ENCODE data around the gene ARFGAP3. TPM values are rescaled to one million over a fixed set of nuclear protein-coding genes. Genes with fewer than 3 reads are reported as not detected.

Gene ARFGAP3
- total RNA-seq, 4 donors from 2014 or later = 36.9 to 78.6 (median 52.0) TPM

GRCh38 chr22:42769238-42769573 is 87.9 kb downstream of the ARFGAP3 start:
- no peak for DNase-seq (ENCODE audit: low spot score in 2 of 2)
- TF ChIP-seq EP300 (IDR thresholded peaks at IDR 0.05) (no peak), POLR2A (IDR thresholded peaks at IDR 0.05) (no peak), CTCF (IDR thresholded peaks at IDR 0.05) (no peak)
- WGBS, 2 donors = 83 to 86% methylated on average over 10 to 11 of the region's 11 CpGs
- Histone ChIP-seq H3K36me3 (no peaks in the 10 kb centered on the region), H3K9me3 (no peaks in the 10 kb centered on the region), H3K4me3 (no peak overlapping the region), H3K27me3 (no peaks in the 10 kb centered on the region), H3K4me1 (peaks cover 0 to 22% (median 10%) of the 10 kb centered on the region in 4 donors), H3K27ac (peak overlapping the region in 1 of 4 donors; percentile 33)

GRCh38 chr22:42768385-42769035 is 88.6 kb downstream of the ARFGAP3 start:
- Histone ChIP-seq H3K27me3 (no peaks in the 10 kb centered on the region), H3K4me1 (peaks cover 0 to 22% (median 10%) of the 10 kb centered on the region in 4 donors), H3K9me3 (no peaks in the 10 kb centered on the region), H3K27ac (no peak overlapping the region), H3K36me3 (no peaks in the 10 kb centered on the region), H3K4me3 (no peak overlapping the region)
- TF ChIP-seq POLR2A (IDR thresholded peaks at IDR 0.05) (no peak), CTCF (IDR thresholded peaks at IDR 0.05) (no peak), EP300 (IDR thresholded peaks at IDR 0.05) (no peak)
- DNase-seq (ENCODE audit: low spot score in 2 of 2) = no peak
- 71 to 85% methylated on average over 11 to 17 of the region's 22 CpGs for WGBS, 2 donors

GRCh38 chr22:42766860-42767259 is 90.2 kb downstream of the ARFGAP3 start:
- H3K27me3 ChIP-seq = no peaks in the 10 kb centered on the region
- no peak for DNase-seq (ENCODE audit: low spot score in 2 of 2)
- H3K4me3 ChIP-seq = no peak overlapping the region
- no peak for TF ChIP-seq CTCF (IDR thresholded peaks at IDR 0.05)
- no peak for TF ChIP-seq POLR2A (IDR thresholded peaks at IDR 0.05)
- no peak for TF ChIP-seq EP300 (IDR thresholded peaks at IDR 0.05)
- peaks cover 0 to 15% (median 6%) of the 10 kb centered on the region in 4 donors for H3K4me1 ChIP-seq
- H3K27ac ChIP-seq = no peak overlapping the region
- no peaks in the 10 kb centered on the region for H3K36me3 ChIP-seq
- H3K9me3 ChIP-seq = no peaks in the 10 kb centered on the region
- 63 to 67% methylated on average over 8 of the region's 8 CpGs for WGBS, 2 donors

- no peak overlapping the region for H3K4me3 ChIP-seq
- TF ChIP-seq CTCF (IDR thresholded peaks at IDR 0.05) = no peak
- no peaks in the 10 kb centered on the region for H3K27me3 ChIP-seq
- peaks cover 0 to 18% (median 5%) of the 10 kb centered on the region in 4 donors for H3K4me1 ChIP-seq
- no peak overlapping the region for H3K27ac ChIP-seq
- no peaks in the 10 kb centered on the region for H3K36me3 ChIP-seq
- WGBS, 2 donors = 68 to 85% methylated on average over 11 of the region's 11 CpGs
- H3K9me3 ChIP-seq = no peaks in the 10 kb centered on the region
- DNase-seq (ENCODE audit: low spot score in 2 of 2) = no peak
Observed at GRCh38 chr22:42764895-42765363, 92.1 kb downstream of the ARFGAP3 start.

GRCh38 chr22:42763965-42764480 is 93.0 kb downstream of the ARFGAP3 start:
- Histone ChIP-seq H3K36me3 (no peaks in the 10 kb centered on the region), H3K4me1 (peaks cover 0 to 12% (median under 1%) of the 10 kb centered on the region in 4 donors), H3K9me3 (no peaks in the 10 kb centered on the region), H3K4me3 (no peak overlapping the region), H3K27me3 (no peaks in the 10 kb centered on the region), H3K27ac (no peak overlapping the region)
- 70 to 82% methylated on average over 11 to 13 of the region's 13 CpGs for WGBS, 2 donors
- DNase-seq (ENCODE audit: low spot score in 2 of 2) = no peak
- no peak for TF ChIP-seq POLR2A (IDR thresholded peaks at IDR 0.05)
- no peak for TF ChIP-seq CTCF (IDR thresholded peaks at IDR 0.05)
- no peak for TF ChIP-seq EP300 (IDR thresholded peaks at IDR 0.05)

Measured in tibial nerve (tissue), 4 donors.